Natural killer cell (primary cell): ENCODE measurements around the gene PUDP. TPM values are rescaled to one million over a fixed set of nuclear protein-coding genes. Genes with fewer than 3 reads are reported as not detected.

Experiments used
- ATAC-seq, 3 donors: fragments of 150-1000 bp in 2 of 3; fragments of 200-7000 bp in 1 of 3; cut with Tn5 transposase; 1 replicate in 1 of 3; 2 replicates in 2 of 3; pipeline ENCODE4 v1.10.0; 2021; ENCODE audit warnings: mild to moderate bottlenecking in 2 of 3, moderate library complexity in 2 of 3
- DNase-seq, 2 donors: peaks; one replicate each; pipeline versions ENCODE4 v3.0.0 to v3.0.0-alpha.2; 2013 to 2021; ENCODE audit warnings: mixed read lengths in 1 of 2
- H3K27ac ChIP-seq: one replicate; pipeline ENCODE4 v1.5.1; 2013; ENCODE audit warnings: mild to moderate bottlenecking, low read length
- H3K27me3 ChIP-seq: one replicate; pipeline ENCODE4 v1.6.1; 2013; ENCODE audit warnings: low read length; ENCODE audit not compliant: control insufficient read depth, insufficient read depth
- H3K36me3 ChIP-seq: one replicate; pipeline ENCODE4 v1.6.1; 2013; ENCODE audit warnings: low read length; ENCODE audit not compliant: control insufficient read depth, insufficient read depth
- H3K4me1 ChIP-seq: one replicate; pipeline ENCODE4 v1.6.1; 2013; ENCODE audit warnings: low read length; ENCODE audit not compliant: control insufficient read depth, insufficient read depth
- H3K4me3 ChIP-seq: one replicate; pipeline ENCODE4 v1.5.1; 2013; ENCODE audit warnings: low read length
- H3K9me3 ChIP-seq: one replicate; pipeline ENCODE4 v1.6.1; 2013; ENCODE audit warnings: low read length; ENCODE audit not compliant: control insufficient read depth, insufficient read depth
- H3K27ac Mint-ChIP-seq, 2 donors: one replicate each; pipeline ENCODE4 v1.8.0; 2022; ENCODE audit warnings: mild to moderate bottlenecking in 2 of 2, mixed read lengths in 2 of 2, moderate library complexity in 1 of 2
- H3K27me3 Mint-ChIP-seq, 2 donors: one replicate each; pipeline ENCODE4 v1.8.0; 2022; ENCODE audit warnings: low read depth in 2 of 2, mixed read lengths in 2 of 2
- H3K36me3 Mint-ChIP-seq: one replicate; pipeline ENCODE4 v1.8.0; 2022; ENCODE audit warnings: mixed read lengths
- H3K4me1 Mint-ChIP-seq, 2 donors: one replicate each; pipeline ENCODE4 v1.8.0; 2022; ENCODE audit warnings: mixed read lengths in 2 of 2
- H3K4me3 Mint-ChIP-seq: one replicate; pipeline ENCODE4 v1.8.0; 2022; ENCODE audit warnings: mild to moderate bottlenecking, moderate library complexity, mixed read lengths
- H3K9me3 Mint-ChIP-seq, 2 donors: one replicate each; pipeline ENCODE4 v1.8.0; 2022; ENCODE audit warnings: mixed read lengths in 2 of 2
- CTCF ChIP-seq: fragments of 200-600 bp; IDR thresholded peaks from one replicate; pipeline ENCODE4 v1.8.0; 2022; ENCODE audit warnings: antibody characterized with exemption
- WGBS: methylation state at CpG from one replicate; pipeline ENCODE4 v1.1.7; 2013; ENCODE audit warnings: missing lambda C conversion rate; ENCODE audit not compliant: insufficient coverage; 5-methylcytosine and 5-hydroxymethylcytosine counted together
- intact Hi-C: fragments of 100-400 bp; cut with micrococcal nuclease; formaldehyde crosslinking; loops from one replicate; pipeline ENCODE4 v1.14.2; 2022
- total RNA-seq, 4 donors: library from RNA; stranded (reverse); fragments of 120-200 nt in 1 of 4; gene quantifications; one replicate each; pipeline versions ENCODE4 v1.2.3 to v1.2.4, GENCODE V29; 2013 to 2022

PUDP gene
- total RNA-seq, 3 donors from 2014 or later (not counting 1 experiment from before 2014, with no cell fraction given): 5.4 to 11.4 (median 5.6) TPM

GRCh38 chrX:7191681-7192110, 43.7 kb upstream of the PUDP start:
- Histone ChIP-seq H3K27me3 (no peaks in the 10 kb centered on the region), H3K9me3 (no peaks in the 10 kb centered on the region), H3K27ac (no peak overlapping the region), H3K4me3 (no peak overlapping the region), H3K4me1 (no peaks in the 10 kb centered on the region), H3K36me3 (no peaks in the 10 kb centered on the region)
- TF ChIP-seq CTCF: no peak
- intact Hi-C loops: no loop called here
- Mint-ChIP-seq H3K4me1 (peaks cover 0 to 8% of the 10 kb centered on the region in 2 donors), H3K27me3 (no peaks in the 10 kb centered on the region), H3K27ac (no peak overlapping the region), H3K9me3 (no peaks in the 10 kb centered on the region), H3K36me3 (no peaks in the 10 kb centered on the region), H3K4me3 (no peak overlapping the region)
- DNase-seq: no peak
- ATAC-seq: no peak
- 93% methylated on average over 2 of the region's 2 CpGs for WGBS

- Mint-ChIP-seq H3K36me3 (no peaks in the 10 kb centered on the region), H3K4me1 (peaks cover 0 to 14% of the 10 kb centered on the region in 2 donors), H3K4me3 (no peak overlapping the region), H3K27ac (no peak overlapping the region), H3K27me3 (no peaks in the 10 kb centered on the region), H3K9me3 (no peaks in the 10 kb centered on the region)
- Histone ChIP-seq H3K36me3 (no peaks in the 10 kb centered on the region), H3K27ac (no peak overlapping the region), H3K9me3 (no peaks in the 10 kb centered on the region), H3K4me3 (no peak overlapping the region), H3K27me3 (no peaks in the 10 kb centered on the region), H3K4me1 (no peaks in the 10 kb centered on the region)
- ATAC-seq: no peak
- 100% methylated on average over 2 of the region's 2 CpGs for WGBS
- intact Hi-C loops: no loop called here
- DNase-seq: no peak
- no peak for TF ChIP-seq CTCF
These were observed 42.2 kb upstream of the PUDP start for GRCh38 chrX:7190157-7190556.

GRCh38 chrX:7188672-7189071, 40.7 kb upstream of the PUDP start:
- DNase-seq (no peak), ATAC-seq (no peak)
- H3K4me1 ChIP-seq: no peaks in the 10 kb centered on the region
- H3K4me3 ChIP-seq: no peak overlapping the region
- intact Hi-C loops: no loop called here
- Mint-ChIP-seq H3K27me3 (no peaks in the 10 kb centered on the region), H3K36me3 (no peaks in the 10 kb centered on the region), H3K4me1 (peaks cover 0 to 14% of the 10 kb centered on the region in 2 donors), H3K4me3 (no peak overlapping the region), H3K27ac (no peak overlapping the region), H3K9me3 (no peaks in the 10 kb centered on the region)
- H3K27ac ChIP-seq: no peak overlapping the region
- H3K27me3 ChIP-seq: no peaks in the 10 kb centered on the region
- WGBS: no CpG with 5 or more reads among the region's 2 CpGs
- no peak for TF ChIP-seq CTCF
- no peaks in the 10 kb centered on the region for H3K9me3 ChIP-seq
- no peaks in the 10 kb centered on the region for H3K36me3 ChIP-seq

- Histone ChIP-seq H3K4me1 (no peaks in the 10 kb centered on the region), H3K36me3 (no peaks in the 10 kb centered on the region), H3K27ac (no peak overlapping the region), H3K27me3 (no peaks in the 10 kb centered on the region), H3K4me3 (no peak overlapping the region), H3K9me3 (no peaks in the 10 kb centered on the region)
- intact Hi-C loops: no loop called here
- Mint-ChIP-seq H3K27me3 (no peaks in the 10 kb centered on the region), H3K36me3 (no peaks in the 10 kb centered on the region), H3K9me3 (no peaks in the 10 kb centered on the region), H3K4me1 (peaks cover 0 to 14% of the 10 kb centered on the region in 2 donors), H3K27ac (no peak overlapping the region), H3K4me3 (no peak overlapping the region)
- no peak for DNase-seq
- ATAC-seq: no peak
- 96% methylated on average over 3 of the region's 3 CpGs for WGBS
- no peak for TF ChIP-seq CTCF
These were observed 36.9 kb upstream of the PUDP start for GRCh38 chrX:7184816-7185215.
